NCI-H128 (cell line): ENCODE results near the gene UBE3B.

Experiments
- DNase-seq: peaks from one replicate; lab custom pipeline; 2025; ENCODE audit not compliant: unreplicated experiment; lab: John Stamatoyannopoulos, UW

The UBE3B gene

GRCh38 chr12:109527489-109528123 is 50.2 kb downstream of the UBE3B start:
- no peak for DNase-seq

DNA sequence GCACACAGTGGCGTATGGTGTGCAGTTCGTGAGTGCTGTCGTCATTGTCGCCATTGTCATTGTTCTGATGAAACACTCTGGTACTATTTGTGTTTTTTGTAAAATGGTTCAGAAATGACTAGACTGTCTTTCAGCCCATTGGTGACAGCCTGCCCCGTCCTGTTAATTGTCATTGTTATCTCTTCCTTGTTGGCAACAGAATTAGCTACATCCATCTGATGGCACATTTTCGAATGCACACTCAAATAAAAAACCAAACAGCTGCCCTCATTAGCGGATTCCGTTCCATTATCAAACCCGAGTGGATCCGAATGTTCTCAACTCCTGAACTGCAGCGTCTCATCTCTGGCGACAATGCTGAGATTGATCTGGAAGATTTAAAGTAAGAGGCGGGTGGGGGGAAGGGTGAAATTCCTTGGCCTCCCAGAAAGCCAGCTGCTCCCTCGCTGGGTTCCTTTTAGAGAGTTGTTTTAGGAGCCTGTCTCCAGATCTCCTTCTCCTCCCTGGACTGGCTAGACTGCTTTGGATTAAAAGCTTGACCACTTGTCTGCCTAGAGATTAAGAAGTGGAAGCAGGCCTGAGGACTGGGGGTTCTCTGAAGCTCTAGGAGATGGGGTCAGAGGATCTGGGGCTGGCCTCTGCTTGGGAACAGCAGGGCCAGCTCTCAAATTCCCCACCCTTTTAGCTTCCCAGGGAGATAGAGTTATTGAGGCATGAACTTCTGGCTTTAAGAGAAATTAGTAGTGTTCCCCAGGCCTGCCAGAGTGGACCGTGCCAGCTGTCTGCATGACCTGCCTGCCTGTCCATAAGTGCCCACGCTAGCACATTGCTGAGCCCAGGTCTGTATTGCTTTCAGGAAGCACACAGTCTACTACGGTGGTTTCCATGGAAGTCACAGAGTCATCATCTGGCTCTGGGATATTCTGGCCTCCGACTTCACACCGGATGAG is 52.5 kb downstream of the UBE3B start:
- no peak for DNase-seq

DNA sequence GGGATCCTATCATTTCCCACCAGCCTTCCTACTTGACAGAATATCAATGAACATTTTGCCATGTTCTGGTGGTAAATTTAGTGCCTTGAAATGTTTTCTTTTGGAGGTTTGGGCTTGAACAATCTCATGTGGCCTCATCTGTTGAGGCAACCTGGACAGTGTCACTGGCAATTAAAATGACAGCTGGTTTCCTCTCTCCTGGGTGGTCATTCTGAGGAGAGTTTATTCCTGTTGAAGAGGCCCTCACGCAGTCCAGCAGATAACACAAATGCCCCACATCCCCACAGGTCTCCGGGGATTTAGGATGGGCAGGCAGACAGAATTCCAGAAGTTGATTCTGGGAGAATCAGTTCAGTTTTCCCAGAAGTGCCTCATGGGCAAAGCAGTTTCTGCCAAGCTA is 54.0 kb downstream of the UBE3B start:
- DNase-seq: no peak

DNA sequence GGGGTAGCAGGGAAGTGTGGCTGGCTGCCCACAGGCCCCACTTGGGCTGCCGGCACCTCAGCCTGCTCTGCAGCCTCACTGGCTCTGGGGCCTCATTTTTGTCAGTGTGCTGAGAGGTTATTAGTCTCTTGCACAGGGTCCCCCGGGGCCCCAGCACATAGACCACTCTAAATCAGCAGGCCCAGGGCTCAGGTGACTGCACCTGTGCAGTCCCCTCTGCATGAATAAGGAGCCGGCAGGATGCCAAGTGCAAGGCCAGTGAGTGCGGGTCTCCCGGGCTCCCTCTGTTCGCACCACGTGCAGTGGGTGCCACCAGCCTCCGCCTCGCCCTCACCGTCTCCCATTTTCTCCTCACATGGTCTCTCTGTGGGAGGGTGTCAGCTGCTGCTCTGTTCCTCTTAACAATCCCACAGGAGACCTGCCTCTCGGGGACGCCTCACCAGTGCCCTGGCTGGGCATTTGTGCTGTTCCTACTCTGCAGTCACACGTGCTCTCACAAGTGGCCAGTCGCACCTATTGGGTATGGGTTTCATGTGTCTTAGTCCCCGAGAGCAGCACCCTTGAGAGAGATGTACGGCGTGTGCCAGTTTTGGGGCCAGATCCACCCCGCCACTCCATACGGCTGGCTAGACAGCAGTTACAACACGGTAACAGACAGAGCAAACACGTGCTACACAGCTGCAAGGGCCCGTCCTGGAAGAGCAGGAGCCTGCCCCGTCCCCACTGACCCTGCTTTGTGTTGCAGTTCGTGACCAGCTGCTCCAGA is 55.5 kb downstream of the UBE3B start:
- peak; percentile 50 for DNase-seq

- DNase-seq: no peak
These were observed 56.0 kb downstream of the UBE3B start for GRCh38 chr12:109533487-109533740.

- no peak for DNase-seq
These were observed 57.0 kb downstream of the UBE3B start for GRCh38 chr12:109534456-109534855.

DNA sequence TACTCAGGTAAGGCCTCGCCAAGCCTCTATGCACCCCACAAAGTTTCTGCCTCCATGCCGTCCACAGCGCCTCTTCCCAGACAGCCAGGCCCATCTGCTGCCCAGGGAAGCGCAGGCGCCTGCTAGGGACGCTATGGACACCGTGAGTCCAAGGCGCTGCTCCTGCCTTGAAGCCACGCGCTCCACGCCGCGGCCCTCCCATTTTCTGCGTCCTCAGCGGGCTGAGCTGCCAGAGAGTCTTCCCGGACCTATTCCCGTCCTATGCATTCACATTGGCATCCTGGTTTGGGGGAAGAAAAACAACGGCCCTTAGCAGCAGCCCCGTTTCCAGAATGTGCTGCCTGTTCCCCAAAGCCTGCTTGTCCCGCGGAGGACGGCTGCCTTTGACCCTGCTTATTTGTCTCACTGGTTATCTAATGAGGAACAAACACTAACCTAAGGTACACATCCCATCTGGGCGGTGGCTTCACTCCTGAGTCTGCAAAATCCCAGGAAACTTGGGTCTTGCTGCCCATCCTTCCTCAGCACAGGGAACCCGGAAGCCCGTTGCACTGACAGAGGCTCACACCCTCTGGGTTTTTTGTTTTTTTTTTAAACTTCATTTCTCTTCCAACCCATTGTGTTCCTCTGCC is 57.9 kb downstream of the UBE3B start:
- no peak for DNase-seq

- DNase-seq: no peak
These were observed 58.4 kb downstream of the UBE3B start for GRCh38 chr12:109535863-109536250.

- DNase-seq: no peak
These were observed 59.7 kb downstream of the UBE3B start for GRCh38 chr12:109537136-109537535.

DNA sequence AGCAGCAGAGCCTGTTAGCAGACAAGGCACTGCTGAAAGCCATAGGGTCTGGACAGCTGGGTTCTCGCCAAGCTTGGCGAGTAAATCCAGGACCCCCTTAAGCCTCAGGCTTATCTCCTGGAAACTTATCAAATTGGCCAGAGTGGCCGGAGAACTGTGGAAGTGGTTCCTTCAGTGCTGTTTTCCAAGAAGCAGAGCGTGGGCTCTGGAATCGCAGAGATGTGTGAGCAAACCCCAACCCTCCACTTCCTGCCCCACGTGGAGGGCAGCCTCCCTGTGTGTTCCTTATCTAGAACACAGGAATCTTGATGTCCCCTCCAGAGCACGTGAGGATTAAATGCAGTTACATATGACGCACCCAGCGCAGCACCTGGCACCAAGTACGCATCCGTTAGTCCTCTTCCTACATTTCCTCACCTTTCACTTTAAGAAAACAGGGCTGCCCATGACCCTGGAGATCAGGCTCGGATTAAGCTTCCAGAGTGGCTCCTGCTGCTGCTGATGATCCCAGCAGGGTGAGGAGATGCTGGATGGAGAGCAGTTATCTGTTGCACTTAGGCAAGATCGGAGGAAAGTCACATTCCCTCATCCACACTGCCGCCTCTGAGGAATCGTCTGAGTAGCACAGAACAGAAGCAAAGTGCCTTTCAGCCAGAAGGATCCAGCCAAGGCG is 60.9 kb downstream of the UBE3B start:
- DNase-seq: no peak

GRCh38 chr12:109539508-109539907 is 62.1 kb downstream of the UBE3B start:
- DNase-seq: no peak

GRCh38 chr12:109540526-109541412 is 63.3 kb downstream of the UBE3B start:
- DNase-seq: no peak

DNA sequence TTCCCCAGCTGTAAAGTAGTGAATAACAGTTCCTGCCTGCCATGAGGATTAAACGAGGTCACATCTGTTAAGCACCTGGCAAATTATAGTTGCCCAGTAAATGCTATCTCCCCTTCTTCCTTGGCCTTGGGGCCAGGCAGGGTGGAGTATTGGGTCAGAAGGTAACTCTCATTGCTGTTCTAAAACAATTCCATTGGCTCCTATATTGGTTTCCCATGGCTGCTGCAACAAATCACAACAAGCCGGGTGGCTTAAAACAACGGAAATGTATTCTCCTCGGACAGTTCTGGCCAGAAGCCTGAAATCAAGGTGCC is 63.9 kb downstream of the UBE3B start:
- DNase-seq: no peak

DNA sequence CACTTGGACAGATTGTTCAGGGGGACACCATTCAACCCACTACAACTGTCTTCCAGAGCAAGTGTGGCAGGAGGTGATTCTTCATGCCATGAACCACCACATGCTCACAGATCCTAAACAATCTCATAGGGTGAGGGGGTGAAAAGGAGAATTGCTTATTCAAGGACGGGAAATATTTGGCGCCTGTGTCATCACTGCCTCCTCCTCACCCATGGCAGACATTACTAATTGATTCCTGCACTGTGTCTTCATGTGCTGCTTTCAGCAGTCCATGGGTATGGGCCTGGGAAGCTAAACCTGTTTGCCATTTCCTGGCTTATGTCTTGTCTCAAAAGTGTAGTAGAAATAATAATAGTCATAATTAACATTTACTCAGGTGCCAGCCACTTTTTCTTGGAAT is 64.6 kb downstream of the UBE3B start:
- no peak for DNase-seq

- no peak for DNase-seq
These were observed 65.4 kb downstream of the UBE3B start for GRCh38 chr12:109542876-109543275.

DNA sequence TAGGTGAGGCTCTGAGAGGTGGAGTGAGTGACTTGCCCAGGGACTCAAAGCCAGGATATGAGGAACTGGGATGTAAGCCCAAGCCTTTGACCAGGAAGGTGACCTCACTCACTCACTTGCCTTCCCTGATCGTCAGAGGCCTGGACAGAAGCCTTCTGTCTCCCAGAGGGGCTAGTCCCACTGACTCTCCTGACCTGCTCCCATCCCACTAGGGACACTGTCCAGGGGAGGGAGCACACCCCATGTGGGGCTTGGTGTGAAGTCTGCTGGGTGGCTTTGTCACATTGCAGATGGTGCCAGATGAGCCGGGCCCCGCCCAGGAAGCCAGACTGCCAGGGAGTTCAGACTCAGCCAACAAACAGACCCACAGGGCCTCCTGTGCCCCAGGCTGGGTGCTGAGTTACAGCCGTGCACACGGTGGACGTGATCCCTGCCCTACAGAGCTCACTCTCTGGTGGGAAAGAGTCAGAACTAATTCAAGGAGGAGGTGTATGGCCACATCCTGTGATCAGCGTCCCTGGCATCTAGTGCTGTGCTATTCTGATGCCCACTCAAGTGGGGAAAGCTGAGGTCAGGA is 67.6 kb downstream of the UBE3B start:
- no peak for DNase-seq

DNA sequence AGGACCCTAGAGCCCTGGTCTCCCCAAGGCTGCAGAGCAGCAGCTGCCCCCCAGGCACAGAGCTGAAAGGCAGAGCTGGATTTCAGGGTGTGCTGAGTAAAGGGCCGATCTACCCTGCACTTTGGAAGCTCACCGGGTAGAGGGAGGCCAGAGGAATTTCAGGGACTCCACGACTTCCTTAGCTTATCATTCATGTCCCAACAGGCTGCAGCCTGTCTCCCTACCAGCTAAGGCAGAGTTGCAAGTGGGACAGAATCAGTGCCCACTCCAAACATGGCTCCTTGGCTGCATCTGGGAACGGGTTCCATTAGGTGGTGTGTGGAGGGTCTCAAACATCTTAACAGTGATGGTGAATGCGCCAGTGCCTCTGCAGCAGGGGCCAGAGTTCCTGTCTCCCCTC is 68.4 kb downstream of the UBE3B start:
- no peak for DNase-seq

DNA sequence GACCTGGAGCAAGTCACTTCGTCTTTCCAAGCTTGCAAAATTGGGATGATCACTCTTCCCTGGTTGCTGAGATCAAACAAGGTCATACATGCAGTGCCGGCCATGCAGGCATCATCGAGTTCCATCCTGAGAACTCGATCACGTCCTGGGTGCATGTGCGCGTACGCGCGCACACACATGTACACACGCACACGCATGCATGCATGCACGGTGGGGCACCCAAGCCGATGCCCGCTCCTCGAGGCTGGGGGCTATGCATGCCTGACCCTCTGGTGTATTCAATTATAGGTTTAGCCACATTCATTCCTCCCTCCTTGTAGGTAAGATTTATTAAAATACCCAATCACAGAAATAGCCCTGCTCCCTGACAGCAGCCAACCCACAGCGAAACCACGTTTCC is 69.9 kb downstream of the UBE3B start:
- no peak for DNase-seq

DNA sequence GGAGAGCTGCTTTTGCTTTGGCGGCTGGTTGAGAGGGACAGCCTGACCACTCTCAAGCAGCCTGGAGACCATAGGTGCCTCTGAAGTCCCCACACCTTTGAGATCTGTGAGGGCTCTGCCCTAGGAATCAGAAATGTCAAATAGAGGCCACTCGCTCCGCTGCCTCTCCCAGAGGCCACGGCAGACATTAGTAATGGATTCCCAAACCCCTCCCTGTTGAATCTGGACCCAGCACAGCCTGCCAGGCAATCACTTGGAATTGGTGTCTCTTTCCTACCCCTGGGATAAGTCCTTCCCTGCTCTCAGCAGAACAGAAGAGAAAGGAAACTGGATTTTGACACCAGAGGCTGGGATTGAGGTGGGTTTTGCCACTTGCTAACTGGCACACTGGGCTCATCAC is 70.8 kb downstream of the UBE3B start:
- no peak for DNase-seq
